Measurements from ENCODE around the gene SOAT1.

Gene SOAT1

GRCh38 chr1:179253286-179253972, 40.2 kb upstream of the SOAT1 start:
- no peak for TF ChIP-seq RAD21 (IDR thresholded peaks at IDR 0.05; ENCODE audit: low read depth)
- no peak for TF ChIP-seq MAX (IDR thresholded peaks at IDR 0.05)
- no peak for TF ChIP-seq TCF12 (IDR thresholded peaks at IDR 0.05; ENCODE audit: low read depth)
- TF ChIP-seq USF1 (IDR thresholded peaks at IDR 0.05) = no peak
- TF ChIP-seq CEBPB (IDR thresholded peaks at IDR 0.05) = no peak
- no peak for TF ChIP-seq TAF1 (IDR thresholded peaks at IDR 0.05; ENCODE audit: low read depth)
- no peak for TF ChIP-seq REST (IDR thresholded peaks at IDR 0.05; ENCODE audit: low read depth)
- no peak for TF ChIP-seq CREB1 (IDR thresholded peaks at IDR 0.05; ENCODE audit: low read depth)
- no peak for TF ChIP-seq NFIC (IDR thresholded peaks at IDR 0.05)
- no peak for TF ChIP-seq YY1 (IDR thresholded peaks at IDR 0.05; ENCODE audit: low read depth)
- TF ChIP-seq ZBTB7A (IDR thresholded peaks at IDR 0.05; ENCODE audit: low read depth) = no peak
- no peak for TF ChIP-seq FOXM1 (IDR thresholded peaks at IDR 0.05; ENCODE audit: borderline replicate concordance, low read depth)
- TF ChIP-seq EGR1 (IDR thresholded peaks at IDR 0.05) = no peak
- no peak for TF ChIP-seq TEAD4 (IDR thresholded peaks at IDR 0.05)
- TF ChIP-seq EP300 (IDR thresholded peaks at IDR 0.05; ENCODE audit: borderline replicate concordance) = no peak

- no peak for TF ChIP-seq REST (IDR thresholded peaks at IDR 0.05; ENCODE audit: low read depth)
- TF ChIP-seq NFIC (IDR thresholded peaks at IDR 0.05) = no peak
- TF ChIP-seq TEAD4 (IDR thresholded peaks at IDR 0.05) = no peak
- no peak for TF ChIP-seq EGR1 (IDR thresholded peaks at IDR 0.05)
- TF ChIP-seq CREB1 (IDR thresholded peaks at IDR 0.05; ENCODE audit: low read depth) = no peak
- TF ChIP-seq CEBPB (IDR thresholded peaks at IDR 0.05) = no peak
- no peak for TF ChIP-seq EP300 (IDR thresholded peaks at IDR 0.05; ENCODE audit: borderline replicate concordance)
- TF ChIP-seq MAX (IDR thresholded peaks at IDR 0.05) = no peak
- TF ChIP-seq USF1 (IDR thresholded peaks at IDR 0.05) = no peak
- no peak for TF ChIP-seq TCF12 (IDR thresholded peaks at IDR 0.05; ENCODE audit: low read depth)
- no peak for TF ChIP-seq FOXM1 (IDR thresholded peaks at IDR 0.05; ENCODE audit: borderline replicate concordance, low read depth)
- no peak for TF ChIP-seq TAF1 (IDR thresholded peaks at IDR 0.05; ENCODE audit: low read depth)
- TF ChIP-seq YY1 (IDR thresholded peaks at IDR 0.05; ENCODE audit: low read depth) = no peak
- no peak for TF ChIP-seq ZBTB7A (IDR thresholded peaks at IDR 0.05; ENCODE audit: low read depth)
- no peak for TF ChIP-seq RAD21 (IDR thresholded peaks at IDR 0.05; ENCODE audit: low read depth)
These were observed 31.4 kb upstream of the SOAT1 start for GRCh38 chr1:179262183-179262582.

GRCh38 chr1:179263121-179263520, 30.5 kb upstream of the SOAT1 start:
- no peak for TF ChIP-seq EGR1 (IDR thresholded peaks at IDR 0.05)
- TF ChIP-seq ZBTB7A (IDR thresholded peaks at IDR 0.05; ENCODE audit: low read depth) = no peak
- no peak for TF ChIP-seq TAF1 (IDR thresholded peaks at IDR 0.05; ENCODE audit: low read depth)
- no peak for TF ChIP-seq USF1 (IDR thresholded peaks at IDR 0.05)
- no peak for TF ChIP-seq CEBPB (IDR thresholded peaks at IDR 0.05)
- no peak for TF ChIP-seq CREB1 (IDR thresholded peaks at IDR 0.05; ENCODE audit: low read depth)
- TF ChIP-seq RAD21 (IDR thresholded peaks at IDR 0.05; ENCODE audit: low read depth) = no peak
- no peak for TF ChIP-seq TCF12 (IDR thresholded peaks at IDR 0.05; ENCODE audit: low read depth)
- TF ChIP-seq FOXM1 (IDR thresholded peaks at IDR 0.05; ENCODE audit: borderline replicate concordance, low read depth) = no peak
- no peak for TF ChIP-seq EP300 (IDR thresholded peaks at IDR 0.05; ENCODE audit: borderline replicate concordance)
- TF ChIP-seq MAX (IDR thresholded peaks at IDR 0.05) = no peak
- TF ChIP-seq NFIC (IDR thresholded peaks at IDR 0.05) = no peak
- TF ChIP-seq TEAD4 (IDR thresholded peaks at IDR 0.05) = no peak
- TF ChIP-seq REST (IDR thresholded peaks at IDR 0.05; ENCODE audit: low read depth) = no peak
- no peak for TF ChIP-seq YY1 (IDR thresholded peaks at IDR 0.05; ENCODE audit: low read depth)
